Measurements from ENCODE around the gene OPN5.

Gene OPN5

DNA sequence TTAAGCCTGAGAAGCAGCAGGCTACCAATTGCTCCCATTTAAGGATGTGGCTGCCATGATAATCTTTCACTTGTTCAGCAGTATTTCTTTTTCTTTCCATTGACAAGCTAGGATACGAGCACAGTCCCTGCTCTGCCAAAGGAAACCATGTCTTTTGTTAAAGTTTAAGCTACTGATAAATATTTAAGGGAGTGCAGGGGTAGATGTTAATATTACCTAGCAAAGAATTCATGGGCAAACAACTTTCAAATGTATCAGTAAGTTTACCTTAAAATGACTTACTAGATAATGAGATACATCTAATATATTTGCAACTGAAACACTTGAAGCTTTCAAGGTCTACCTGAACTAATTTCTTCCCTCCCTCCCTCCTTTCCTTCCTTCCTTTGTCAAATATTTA lies 77.3 kb downstream of the OPN5 start:
- no peak for DNase-seq (ENCODE audit: low spot score)

DNA sequence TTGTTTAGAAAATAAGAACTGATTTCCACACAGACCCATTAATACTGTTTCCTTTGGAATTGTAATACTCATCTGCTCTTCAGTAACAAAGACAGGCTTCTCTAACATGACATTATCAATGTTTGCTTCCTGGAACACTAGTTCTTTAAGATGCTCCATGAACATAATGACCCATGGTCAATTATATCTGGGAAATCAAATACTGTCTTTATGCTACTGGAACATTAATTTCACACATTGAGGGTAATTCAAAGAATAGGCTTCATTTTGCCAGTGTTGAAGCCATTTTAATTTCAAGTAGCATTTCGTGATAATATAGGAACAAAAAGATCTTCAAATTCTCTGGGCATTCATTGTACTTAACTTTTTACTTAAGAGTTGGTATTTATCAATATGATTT lies 80.9 kb downstream of the OPN5 start:
- DNase-seq (ENCODE audit: low spot score): no peak

DNA sequence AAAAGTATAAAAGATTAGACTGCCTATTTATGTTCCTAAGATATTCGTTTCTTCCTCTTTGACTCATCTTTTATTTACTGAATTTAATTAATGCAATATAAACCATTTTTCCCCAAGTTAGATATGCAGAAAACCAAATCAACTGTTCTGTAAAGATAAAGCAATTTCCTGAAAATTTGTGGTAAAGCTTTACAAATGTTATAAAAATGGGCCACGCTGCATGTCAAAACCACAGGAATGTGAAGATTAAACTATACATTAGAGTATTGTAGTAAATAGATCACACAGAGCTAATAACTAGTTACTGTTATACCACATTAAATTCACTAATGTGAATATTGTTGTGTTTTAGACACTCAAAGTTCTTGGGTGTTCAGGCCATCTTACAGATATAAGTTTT lies 83.4 kb downstream of the OPN5 start:
- no peak for DNase-seq (ENCODE audit: low spot score)

GRCh38 chr6:47875593-47875992 lies 93.8 kb downstream of the OPN5 start:
- DNase-seq (ENCODE audit: low spot score): no peak

Data from AG20443 (cell line).